Loucy (cell line): ENCODE data around the gene FBXO31.

ENCODE experiments used
- H2AFZ ChIP-seq: fragments of 200-600 bp; sonication (generic); 2 replicates; pipeline ENCODE4 v1.6.0; 2016; ENCODE audit warnings: antibody characterized with exemption, mild to moderate bottlenecking, low read length, moderate library complexity
- H3F3A ChIP-seq: fragments of 200-600 bp; 2 replicates; pipeline ENCODE4 v1.6.0; 2016; ENCODE audit warnings: antibody characterized with exemption, low read depth, mild to moderate bottlenecking
- H3K27me3 ChIP-seq: fragments of 200-600 bp; sonication (generic); 2 replicates; pipeline ENCODE4 v1.6.1; 2014; ENCODE audit warnings: low read length, mild to moderate bottlenecking; ENCODE audit not compliant: insufficient read depth, poor library complexity, severe bottlenecking
- H3K36me3 ChIP-seq: fragments of 200-600 bp; sonication (generic); 2 replicates; pipeline ENCODE4 v1.6.1; 2016; ENCODE audit warnings: low read length; ENCODE audit not compliant: insufficient read depth
- H3K4me1 ChIP-seq: fragments of 200-600 bp; sonication (generic); 2 replicates; pipeline ENCODE4 v1.5.1; 2014; ENCODE audit warnings: low read length, mild to moderate bottlenecking; ENCODE audit not compliant: insufficient read depth, poor library complexity, severe bottlenecking
- H3K4me2 ChIP-seq: fragments of 200-600 bp; sonication (generic); 2 replicates; pipeline ENCODE4 v1.6.0; 2014; ENCODE audit warnings: antibody characterized with exemption, low read length, low read depth, mild to moderate bottlenecking; ENCODE audit not compliant: poor library complexity, severe bottlenecking
- H3K4me3 ChIP-seq: fragments of 200-600 bp; sonication (generic); 2 replicates; pipeline ENCODE4 v1.5.1; 2014; ENCODE audit warnings: low read length, mild to moderate bottlenecking, mixed read lengths; ENCODE audit not compliant: poor library complexity, severe bottlenecking
- H3K79me2 ChIP-seq: fragments of 200-600 bp; sonication (generic); 2 replicates; pipeline ENCODE4 v1.6.1; 2014; ENCODE audit warnings: low read length; ENCODE audit not compliant: insufficient read depth
- H3K9ac ChIP-seq: fragments of 200-600 bp; sonication (generic); 2 replicates; pipeline ENCODE4 v1.6.0; 2014; ENCODE audit warnings: mild to moderate bottlenecking, low read depth, low read length, moderate library complexity; ENCODE audit not compliant: poor library complexity, severe bottlenecking
- H3K9me2 ChIP-seq: fragments of 200-600 bp; sonication (generic); replicated peaks from 2 replicates; pipeline ENCODE4 v1.6.1; 2016; ENCODE audit warnings: low read depth, low read length, mixed read lengths
- H3K9me3 ChIP-seq: fragments of 200-600 bp; sonication (generic); 2 replicates; pipeline ENCODE4 v1.6.1; 2014; ENCODE audit warnings: mild to moderate bottlenecking, antibody characterized with exemption, low read length, low read depth; ENCODE audit not compliant: insufficient read depth
- H4K20me1 ChIP-seq: fragments of 200-600 bp; sonication (generic); 2 replicates; pipeline ENCODE4 v1.6.0; 2014; ENCODE audit warnings: antibody characterized with exemption, low read length, mild to moderate bottlenecking; ENCODE audit not compliant: insufficient read depth, poor library complexity, severe bottlenecking
- EZH2phosphoT487 ChIP-seq: fragments of 200-600 bp; IDR thresholded peaks from 2 replicates; pipeline ENCODE4 v1.6.1; 2018; ENCODE audit warnings: antibody characterized with exemption, mild to moderate bottlenecking, moderate library complexity, borderline replicate concordance
- TF ChIP-seq, protein P1 (sequence below): fragments of 200-600 bp; sonication (generic); conservative IDR thresholded peaks from 2 replicates; pipeline ENCODE4 v1.5.1; 2014; ENCODE audit warnings: mild to moderate bottlenecking, antibody characterized with exemption, low read length

FBXO31 gene

DNA sequence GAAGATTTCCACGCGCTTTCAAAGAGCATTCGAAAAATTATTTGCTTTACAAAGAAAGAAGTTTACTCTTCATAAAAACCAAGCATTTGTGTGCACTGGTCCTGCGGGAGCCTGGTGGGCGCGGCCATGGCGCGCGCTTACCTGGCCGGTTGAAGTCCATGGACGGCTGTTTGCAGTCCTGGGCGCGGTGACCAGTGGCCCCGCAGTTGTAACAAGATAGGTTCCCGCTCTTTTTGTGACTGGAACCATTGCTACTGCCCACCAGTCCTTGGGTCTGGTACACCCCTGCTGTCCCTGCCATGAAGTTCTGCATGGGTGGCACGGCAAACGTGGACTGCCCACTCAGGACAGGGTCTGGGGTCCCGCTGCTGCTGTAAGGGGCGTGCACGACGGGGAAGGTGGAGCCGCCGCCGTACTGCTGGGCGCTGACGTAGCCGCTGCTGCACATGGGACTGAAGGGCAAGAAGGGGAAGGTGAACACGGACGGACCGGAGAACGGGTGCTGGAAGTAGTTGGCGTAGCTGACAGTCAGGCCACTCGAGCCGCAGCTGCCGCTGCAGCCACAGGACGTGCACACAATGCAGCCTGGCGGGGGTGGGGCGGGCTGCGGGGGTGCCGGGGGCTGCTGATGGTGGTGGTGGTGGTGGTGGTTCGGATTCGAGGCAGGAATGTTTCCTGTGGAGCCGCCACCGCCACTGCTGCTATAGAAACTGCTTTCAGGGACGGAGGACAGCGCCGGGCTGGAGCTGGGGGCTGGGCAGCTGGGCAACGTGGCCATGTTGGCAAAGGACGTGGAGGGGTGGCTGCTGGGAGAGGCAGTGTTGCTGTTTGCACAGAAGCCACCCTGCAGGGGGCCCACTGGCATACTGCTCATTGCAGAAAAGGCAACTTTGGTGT, 28.0 kb upstream of the FBXO31 start:
- no peaks in the 10 kb centered on the region for H3K36me3 ChIP-seq

DNA sequence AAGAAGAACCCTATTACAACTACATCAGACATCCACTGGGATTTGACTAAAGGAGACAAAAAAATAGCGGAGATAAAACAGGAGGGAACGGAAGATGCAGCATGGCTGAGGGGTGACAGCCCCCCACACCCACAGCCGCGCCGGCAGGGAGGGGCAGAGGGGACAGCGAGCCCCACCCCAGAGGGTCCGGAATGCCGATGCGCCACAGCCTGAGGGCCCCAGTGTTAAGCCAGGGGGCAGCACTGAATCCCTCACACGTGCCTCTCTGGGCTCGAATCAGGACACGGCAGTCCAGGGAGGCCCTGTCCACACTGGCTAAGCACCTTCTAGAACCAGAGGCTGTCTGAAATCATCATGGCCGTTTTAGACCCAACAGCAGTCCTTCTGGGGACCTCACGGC, 27.4 kb upstream of the FBXO31 start:
- Histone ChIP-seq H3K9me3 (no peaks in the 10 kb centered on the region), H4K20me1 (no peaks in the 10 kb centered on the region), H3K4me2 (no peak overlapping the region), H3K9me2 (no peaks in the 10 kb centered on the region), H3K4me3 (no peak overlapping the region), H3F3A (no peaks in the 10 kb centered on the region), H3K27me3 (no peaks in the 10 kb centered on the region), H3K36me3 (no peaks in the 10 kb centered on the region), H3K4me1 (no peaks in the 10 kb centered on the region), H2AFZ (no peak overlapping the region), H3K79me2 (no peaks in the 10 kb centered on the region), H3K9ac (no peak overlapping the region)
- TF ChIP-seq, protein P1, sequence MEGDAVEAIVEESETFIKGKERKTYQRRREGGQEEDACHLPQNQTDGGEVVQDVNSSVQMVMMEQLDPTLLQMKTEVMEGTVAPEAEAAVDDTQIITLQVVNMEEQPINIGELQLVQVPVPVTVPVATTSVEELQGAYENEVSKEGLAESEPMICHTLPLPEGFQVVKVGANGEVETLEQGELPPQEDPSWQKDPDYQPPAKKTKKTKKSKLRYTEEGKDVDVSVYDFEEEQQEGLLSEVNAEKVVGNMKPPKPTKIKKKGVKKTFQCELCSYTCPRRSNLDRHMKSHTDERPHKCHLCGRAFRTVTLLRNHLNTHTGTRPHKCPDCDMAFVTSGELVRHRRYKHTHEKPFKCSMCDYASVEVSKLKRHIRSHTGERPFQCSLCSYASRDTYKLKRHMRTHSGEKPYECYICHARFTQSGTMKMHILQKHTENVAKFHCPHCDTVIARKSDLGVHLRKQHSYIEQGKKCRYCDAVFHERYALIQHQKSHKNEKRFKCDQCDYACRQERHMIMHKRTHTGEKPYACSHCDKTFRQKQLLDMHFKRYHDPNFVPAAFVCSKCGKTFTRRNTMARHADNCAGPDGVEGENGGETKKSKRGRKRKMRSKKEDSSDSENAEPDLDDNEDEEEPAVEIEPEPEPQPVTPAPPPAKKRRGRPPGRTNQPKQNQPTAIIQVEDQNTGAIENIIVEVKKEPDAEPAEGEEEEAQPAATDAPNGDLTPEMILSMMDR: no peak
- no peak for TF ChIP-seq EZH2phosphoT487

More for the DNA sequence above, 28.0 kb upstream of the FBXO31 start:
- H3K9ac ChIP-seq: no peak overlapping the region
- H3K27me3 ChIP-seq: no peaks in the 10 kb centered on the region
- no peak overlapping the region for H3K4me3 ChIP-seq
- no peaks in the 10 kb centered on the region for H4K20me1 ChIP-seq
- H2AFZ ChIP-seq: no peak overlapping the region
- no peaks in the 10 kb centered on the region for H3K9me2 ChIP-seq
- no peaks in the 10 kb centered on the region for H3K4me1 ChIP-seq
- H3F3A ChIP-seq: no peaks in the 10 kb centered on the region
- H3K79me2 ChIP-seq: no peaks in the 10 kb centered on the region
- TF ChIP-seq, protein P1: no peak
- no peak for TF ChIP-seq EZH2phosphoT487
- H3K4me2 ChIP-seq: no peak overlapping the region
- H3K9me3 ChIP-seq: no peaks in the 10 kb centered on the region

DNA sequence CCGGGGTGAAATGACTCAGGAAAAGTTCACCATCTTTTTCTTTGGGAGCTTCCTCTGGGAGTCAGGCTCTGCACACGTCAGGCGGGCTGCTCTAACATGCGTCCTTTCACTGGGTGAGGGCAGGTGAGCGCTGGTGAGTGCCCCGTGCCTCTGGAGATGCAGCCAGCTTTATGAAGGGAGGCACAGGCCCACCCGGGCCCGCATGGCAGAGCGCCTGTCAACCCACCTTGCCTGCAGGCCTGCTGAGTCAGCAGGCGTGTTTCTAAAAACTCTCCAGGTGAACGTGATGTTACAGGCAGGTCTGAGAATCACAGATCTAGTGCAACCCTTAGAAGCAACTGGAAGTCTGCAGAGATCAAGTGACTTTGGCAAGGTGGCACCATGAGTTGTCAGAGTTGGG, 27.0 kb upstream of the FBXO31 start:
- H3K9me3 ChIP-seq: no peaks in the 10 kb centered on the region
- H2AFZ ChIP-seq: no peak overlapping the region
- H3F3A ChIP-seq: no peaks in the 10 kb centered on the region
- H3K9me2 ChIP-seq: no peaks in the 10 kb centered on the region
- H3K79me2 ChIP-seq: no peaks in the 10 kb centered on the region
- no peaks in the 10 kb centered on the region for H4K20me1 ChIP-seq
- TF ChIP-seq, protein P1: no peak
- no peak for TF ChIP-seq EZH2phosphoT487
- no peaks in the 10 kb centered on the region for H3K27me3 ChIP-seq
- H3K36me3 ChIP-seq: no peaks in the 10 kb centered on the region
- no peak overlapping the region for H3K4me3 ChIP-seq
- H3K4me1 ChIP-seq: no peaks in the 10 kb centered on the region
- H3K9ac ChIP-seq: no peak overlapping the region
- H3K4me2 ChIP-seq: no peak overlapping the region
